Measurements from ENCODE around the gene R3HDML. TPM values are rescaled to one million over a fixed set of nuclear protein-coding genes. Genes with fewer than 3 reads are reported as not detected.

The R3HDML gene
- total and polyA plus RNA-seq, 3 donors from 2014 or later, result 0.38 to 0.62 TPM; not detected in 1

DNA sequence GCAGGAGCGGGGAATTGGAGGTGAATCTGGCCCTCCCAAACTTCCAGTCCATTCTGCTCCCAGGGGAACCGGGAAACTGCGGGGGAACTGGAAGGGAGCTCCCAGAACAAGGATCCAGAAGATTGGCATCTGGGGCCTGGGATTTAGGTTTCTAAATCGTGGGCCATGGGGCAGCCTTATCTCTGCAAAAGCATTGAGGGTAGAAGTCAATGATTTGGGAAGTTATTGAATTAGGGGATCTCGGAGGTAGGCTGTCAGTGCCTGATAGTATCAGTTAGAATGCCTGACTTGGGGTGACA, 63.8 kb downstream of the R3HDML start:
- TF ChIP-seq, protein P1, sequence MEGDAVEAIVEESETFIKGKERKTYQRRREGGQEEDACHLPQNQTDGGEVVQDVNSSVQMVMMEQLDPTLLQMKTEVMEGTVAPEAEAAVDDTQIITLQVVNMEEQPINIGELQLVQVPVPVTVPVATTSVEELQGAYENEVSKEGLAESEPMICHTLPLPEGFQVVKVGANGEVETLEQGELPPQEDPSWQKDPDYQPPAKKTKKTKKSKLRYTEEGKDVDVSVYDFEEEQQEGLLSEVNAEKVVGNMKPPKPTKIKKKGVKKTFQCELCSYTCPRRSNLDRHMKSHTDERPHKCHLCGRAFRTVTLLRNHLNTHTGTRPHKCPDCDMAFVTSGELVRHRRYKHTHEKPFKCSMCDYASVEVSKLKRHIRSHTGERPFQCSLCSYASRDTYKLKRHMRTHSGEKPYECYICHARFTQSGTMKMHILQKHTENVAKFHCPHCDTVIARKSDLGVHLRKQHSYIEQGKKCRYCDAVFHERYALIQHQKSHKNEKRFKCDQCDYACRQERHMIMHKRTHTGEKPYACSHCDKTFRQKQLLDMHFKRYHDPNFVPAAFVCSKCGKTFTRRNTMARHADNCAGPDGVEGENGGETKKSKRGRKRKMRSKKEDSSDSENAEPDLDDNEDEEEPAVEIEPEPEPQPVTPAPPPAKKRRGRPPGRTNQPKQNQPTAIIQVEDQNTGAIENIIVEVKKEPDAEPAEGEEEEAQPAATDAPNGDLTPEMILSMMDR (IDR thresholded peaks at IDR 0.05), result no peak
- TF ChIP-seq POLR2A (IDR thresholded peaks at IDR 0.05), result no peak

More for the DNA sequence above, 63.8 kb downstream of the R3HDML start:
- H3K36me3 ChIP-seq (ENCODE audit: low read depth, missing control alignments), result no peaks in the 10 kb centered on the region
- no peaks in the 10 kb centered on the region for H3K9me3 ChIP-seq
- no peaks in the 10 kb centered on the region for H3K27me3 ChIP-seq
- H3K4me3 ChIP-seq, result no peak overlapping the region
- no peak overlapping the region for H3K27ac ChIP-seq
- no peaks in the 10 kb centered on the region for H3K4me1 ChIP-seq
- intact Hi-C loops (cut with DNase I; ENCODE audit: low total_unique reads), result no loop called here
- DNase-seq, result no peak
- 86 to 93% methylated on average over 5 of the region's 5 CpGs for WGBS, 2 donors

Small RNAs within 50 kb of the gene (small RNA-seq; reads per million reads assigned to genes)
- 0 reads per million in 2 donors for gene RF00019

Other genes with a start within 250 kb of the R3HDML start
- gene JPH2, start 149.9 kb upstream of the R3HDML start, total RNA-seq, result 1 to 10 TPM; 1.9 to 3.2 TPM
- 3.7 TPM for gene JPH2, start 149.9 kb upstream of the R3HDML start, polyA plus RNA-seq (ENCODE audit: insufficient read depth, low read depth, low replicate concordance)
- 10 to 100 TPM; 79.0 to 80.4 TPM for gene OSER1, start 126.3 kb upstream of the R3HDML start, total RNA-seq
- gene OSER1, start 126.3 kb upstream of the R3HDML start, polyA plus RNA-seq (ENCODE audit: insufficient read depth, low read depth, low replicate concordance), result 195 TPM
- gene GDAP1L1, start 89.7 kb upstream of the R3HDML start, total RNA-seq, result 1 to 10 TPM; 1.3 to 1.7 TPM
- 2.7 TPM for gene GDAP1L1, start 89.7 kb upstream of the R3HDML start, polyA plus RNA-seq (ENCODE audit: insufficient read depth, low read depth, low replicate concordance)
- 10 to 100 TPM; 21.5 to 22.9 TPM for gene FITM2, start 25.8 kb upstream of the R3HDML start, total RNA-seq
- 11.0 TPM for gene FITM2, start 25.8 kb upstream of the R3HDML start, polyA plus RNA-seq (ENCODE audit: insufficient read depth, low read depth, low replicate concordance)
- gene HNF4A, start 18.7 kb downstream of the R3HDML start, total RNA-seq, result 1 to 10 TPM; 1.2 to 1.4 TPM
- gene HNF4A, start 18.7 kb downstream of the R3HDML start, polyA plus RNA-seq (ENCODE audit: insufficient read depth, low read depth, low replicate concordance), result 2.5 TPM
- 10 to 100 TPM; 12.0 to 13.1 TPM for gene TTPAL, start 138.8 kb downstream of the R3HDML start, total RNA-seq
- gene TTPAL, start 138.8 kb downstream of the R3HDML start, polyA plus RNA-seq (ENCODE audit: insufficient read depth, low read depth, low replicate concordance), result 9.8 TPM
- 100 to 1,000 TPM; 163 to 181 TPM for gene SERINC3, start 185.0 kb downstream of the R3HDML start, total RNA-seq
- 263 TPM for gene SERINC3, start 185.0 kb downstream of the R3HDML start, polyA plus RNA-seq (ENCODE audit: insufficient read depth, low read depth, low replicate concordance)
- gene PKIG, start 245.5 kb downstream of the R3HDML start, total RNA-seq, result 10 to 100 TPM; 66.6 to 70.4 TPM
- gene PKIG, start 245.5 kb downstream of the R3HDML start, polyA plus RNA-seq (ENCODE audit: insufficient read depth, low read depth, low replicate concordance), result 180 TPM